Measurements from ENCODE around the gene PYGB. TPM values are rescaled to one million over a fixed set of nuclear protein-coding genes. Genes with fewer than 3 reads are reported as not detected.
"Not testable (repeated sequence)": the region's sequence is repeated elsewhere in the genome, so short reads cannot be mapped to it uniquely, and the experiment has no call there.

The PYGB gene
- total RNA-seq, 4 donors from 2014 or later: 71.6 to 119 (median 78.6) TPM

- 81 to 92% methylated on average over 8 of the region's 8 CpGs for WGBS, 2 donors
- peak overlapping the region in 2 of 4 donors; percentile 6 to 16 for H3K27ac ChIP-seq
Measured at GRCh38 chr20:25230166-25230831, 17.6 kb upstream of the PYGB start.

GRCh38 chr20:25233016-25233772 lies 14.7 kb upstream of the PYGB start:
- H3K36me3 ChIP-seq: peaks cover 0 to 4% (median 0%) of the 10 kb centered on the region in 3 donors
- H3K4me3 ChIP-seq: no peak overlapping the region
- H3K27ac ChIP-seq: peak overlapping the region in 1 of 4 donors; percentile 38
- peak in 1 of 2 donors; percentile 15 for TF ChIP-seq EP300 (IDR thresholded peaks at IDR 0.05)
- TF ChIP-seq, protein P1, sequence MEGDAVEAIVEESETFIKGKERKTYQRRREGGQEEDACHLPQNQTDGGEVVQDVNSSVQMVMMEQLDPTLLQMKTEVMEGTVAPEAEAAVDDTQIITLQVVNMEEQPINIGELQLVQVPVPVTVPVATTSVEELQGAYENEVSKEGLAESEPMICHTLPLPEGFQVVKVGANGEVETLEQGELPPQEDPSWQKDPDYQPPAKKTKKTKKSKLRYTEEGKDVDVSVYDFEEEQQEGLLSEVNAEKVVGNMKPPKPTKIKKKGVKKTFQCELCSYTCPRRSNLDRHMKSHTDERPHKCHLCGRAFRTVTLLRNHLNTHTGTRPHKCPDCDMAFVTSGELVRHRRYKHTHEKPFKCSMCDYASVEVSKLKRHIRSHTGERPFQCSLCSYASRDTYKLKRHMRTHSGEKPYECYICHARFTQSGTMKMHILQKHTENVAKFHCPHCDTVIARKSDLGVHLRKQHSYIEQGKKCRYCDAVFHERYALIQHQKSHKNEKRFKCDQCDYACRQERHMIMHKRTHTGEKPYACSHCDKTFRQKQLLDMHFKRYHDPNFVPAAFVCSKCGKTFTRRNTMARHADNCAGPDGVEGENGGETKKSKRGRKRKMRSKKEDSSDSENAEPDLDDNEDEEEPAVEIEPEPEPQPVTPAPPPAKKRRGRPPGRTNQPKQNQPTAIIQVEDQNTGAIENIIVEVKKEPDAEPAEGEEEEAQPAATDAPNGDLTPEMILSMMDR (IDR thresholded peaks at IDR 0.05): no peak
- no peak for TF ChIP-seq POLR2A (IDR thresholded peaks at IDR 0.05)
- H3K27me3 ChIP-seq: no peaks in the 10 kb centered on the region
- DNase-seq (ENCODE audit: low spot score in 2 of 2): peak; percentile 57 to 62
- peaks cover 0 to 42% (median 16%) of the 10 kb centered on the region in 4 donors for H3K4me1 ChIP-seq
- H3K9me3 ChIP-seq: no peaks in the 10 kb centered on the region
- 63% methylated on average over 10 of the region's 10 CpGs for WGBS, 2 donors

More at GRCh38 chr20:25230166-25230831, 17.6 kb upstream of the PYGB start:
- no peak for DNase-seq (ENCODE audit: low spot score in 2 of 2)
- H3K4me3 ChIP-seq: no peak overlapping the region
- H3K4me1 ChIP-seq: peaks cover 0 to 41% (median 13%) of the 10 kb centered on the region in 4 donors
- H3K36me3 ChIP-seq: peaks cover 0 to 22% (median 0%) of the 10 kb centered on the region in 3 donors
- H3K27me3 ChIP-seq: no peaks in the 10 kb centered on the region
- H3K9me3 ChIP-seq: no peaks in the 10 kb centered on the region
- TF ChIP-seq, protein P1 (IDR thresholded peaks at IDR 0.05): no peak
- no peak for TF ChIP-seq EP300 (IDR thresholded peaks at IDR 0.05)
- TF ChIP-seq POLR2A (IDR thresholded peaks at IDR 0.05): no peak

DNA sequence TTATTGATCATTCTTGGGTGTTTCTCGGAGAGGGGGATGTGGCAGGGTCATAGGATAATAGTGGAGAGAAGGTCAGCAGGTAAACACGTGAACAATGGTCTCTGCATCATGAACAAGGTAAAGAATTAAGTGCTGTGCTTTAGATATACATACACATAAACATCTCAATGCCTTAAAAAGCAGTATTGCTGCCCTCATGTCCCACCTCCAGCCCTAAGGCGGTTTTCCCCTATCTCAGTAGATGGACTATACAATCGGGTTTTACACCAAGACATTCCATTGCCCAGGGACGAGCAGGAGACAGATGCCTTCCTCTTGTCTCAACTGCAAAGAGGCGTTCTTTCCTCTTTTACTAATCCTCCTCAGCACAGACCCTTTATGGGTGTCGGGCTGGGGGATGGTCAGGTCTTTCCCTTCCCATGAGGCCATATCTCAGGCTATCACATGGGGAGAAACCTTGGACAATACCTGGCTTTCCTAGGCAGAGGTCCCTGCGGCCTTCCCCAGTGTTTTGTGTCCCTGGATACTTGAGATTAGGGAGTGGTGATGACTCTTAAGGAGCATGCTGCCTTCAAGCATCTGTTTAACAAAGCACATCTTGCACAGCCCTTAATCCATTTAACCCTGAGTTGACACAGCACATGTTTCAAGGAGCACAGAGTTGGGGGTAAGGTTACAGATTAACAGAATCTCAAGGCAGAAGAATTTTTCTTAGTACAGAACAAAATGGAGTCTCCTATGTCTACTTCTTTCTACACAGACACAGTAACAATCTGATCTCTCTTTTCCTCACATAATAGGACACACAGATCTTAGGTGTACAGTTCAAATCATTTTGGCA lies 13.7 kb upstream of the PYGB start:
- H3K9me3 ChIP-seq; DNase-seq (ENCODE audit: low spot score in 2 of 2); H3K27me3 ChIP-seq; H3K4me3 ChIP-seq; H3K36me3 ChIP-seq: not testable (repeated sequence)
- Histone ChIP-seq H3K27ac (peak overlapping the region in 2 of 4 donors; percentile 34 to 38), H3K4me1 (peaks cover 0 to 53% (median 25%) of the 10 kb centered on the region in 4 donors)
- WGBS, 2 donors: 55 to 68% methylated on average over 8 of the region's 8 CpGs

GRCh38 chr20:25236450-25237304 lies 11.2 kb upstream of the PYGB start:
- Histone ChIP-seq H3K36me3 (no peaks in the 10 kb centered on the region), H3K4me3 (no peak overlapping the region), H3K27ac (peak overlapping the region in 2 of 4 donors; percentile 83 to 86), H3K9me3 (no peaks in the 10 kb centered on the region), H3K4me1 (peaks cover 0 to 53% (median 29%) of the 10 kb centered on the region in 4 donors), H3K27me3 (no peaks in the 10 kb centered on the region)
- 73 to 83% methylated on average over 15 of the region's 15 CpGs for WGBS, 2 donors
- TF ChIP-seq EP300 (IDR thresholded peaks at IDR 0.05) (no peak), POLR2A (IDR thresholded peaks at IDR 0.05) (no peak)
- TF ChIP-seq, protein P1 (IDR thresholded peaks at IDR 0.05): no peak
- DNase-seq (ENCODE audit: low spot score in 2 of 2): no peak

All from tibial nerve (tissue), 4 donors.